KBM-7 (cell line): ENCODE measurements around the gene RIPOR1.
"Not testable (repeated sequence)": the region's sequence is repeated elsewhere in the genome, so short reads cannot be mapped to it uniquely, and the experiment has no call there.

Source experiments
- DNase-seq: peaks from one replicate; pipeline ENCODE4 v3.0.0-alpha.2; 2015
- in situ Hi-C: fragments of 300-500 bp; cut with MboI; formaldehyde crosslinking; loops from 2 replicates; pipeline ENCODE4 v1.14.3; 2020; ENCODE audit warnings: low sequenced_read_pairs, low pct_unique_long_range_greater_than_20kb, mixed read lengths

The RIPOR1 gene

GRCh38 chr16:67528222-67528869, at the start of gene RIPOR1:
Gene RIPOR1, plus strand, starts transcription at chr16:67528829. Its CDS starts 9,618 bp downstream, at chr16:67538447.
- no peak for DNase-seq
- in situ Hi-C loops = no loop called here

GRCh38 chr16:67480833-67481560, 47.6 kb upstream of the RIPOR1 start, which contains the start of gene ATP6V0D1:
Gene ATP6V0D1, minus strand, starts transcription at chr16:67481157. Its CDS starts 71 bp downstream, at chr16:67481086.
- in situ Hi-C loops = no loop called here
- peak; percentile 100 for DNase-seq

GRCh38 chr16:67481561-67482232, 46.9 kb upstream of the RIPOR1 start:
- in situ Hi-C loops = no loop called here
- DNase-seq = peak; percentile 37

DNA sequence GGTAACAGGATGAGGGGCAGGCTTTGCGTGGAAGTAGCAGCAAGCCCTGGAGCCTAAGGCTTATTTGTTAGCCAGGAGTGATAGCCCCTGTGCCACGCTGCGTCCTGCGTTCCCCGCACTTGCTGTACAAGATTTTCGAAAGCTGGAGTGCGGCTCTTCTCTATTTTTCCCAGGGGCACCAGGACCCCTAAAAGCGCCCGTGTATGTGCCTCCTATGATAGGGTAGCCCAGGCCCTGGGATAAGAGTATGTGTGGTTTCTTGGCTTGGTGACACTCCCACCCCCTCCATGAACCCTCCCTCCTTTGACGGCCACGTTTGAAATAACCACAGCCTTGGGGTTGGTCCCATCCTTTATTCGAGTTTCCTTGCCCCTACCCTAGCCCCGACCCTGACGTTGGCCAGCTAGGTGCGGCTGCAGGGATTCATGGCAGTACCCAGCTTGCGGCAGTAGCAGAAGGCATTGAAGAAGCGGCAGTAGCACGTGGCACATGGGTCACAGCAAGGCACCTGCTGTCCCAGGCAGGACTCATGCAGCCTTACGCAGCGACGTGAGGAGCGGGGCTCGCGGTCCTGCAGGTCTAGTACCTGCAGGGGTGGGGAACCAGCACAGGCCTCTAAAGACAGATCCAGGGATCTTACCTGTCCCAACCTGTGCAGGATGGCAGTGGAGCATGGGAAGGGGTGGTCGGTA, 46.2 kb upstream of the RIPOR1 start:
- in situ Hi-C loops = no loop called here
- no peak for DNase-seq

DNA sequence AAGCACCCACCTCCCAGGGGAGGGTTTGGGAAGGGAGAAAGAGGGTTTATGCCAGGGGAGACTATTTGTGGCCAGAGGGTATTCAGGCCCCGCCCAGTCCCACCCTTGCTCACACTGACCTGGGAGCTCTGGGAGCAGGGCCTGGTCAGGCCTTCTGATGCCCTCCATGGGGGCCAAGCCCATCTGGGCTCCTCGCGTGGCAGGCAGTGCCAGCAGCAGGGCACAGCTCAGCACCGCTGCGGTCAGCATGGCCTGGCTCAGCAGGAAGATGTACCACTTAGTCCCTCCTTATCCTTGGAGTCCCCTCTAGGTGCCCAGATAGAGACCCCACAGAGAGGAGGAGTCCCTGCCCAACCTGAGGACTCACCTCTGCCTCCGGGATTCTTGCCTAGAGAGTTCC, 45.5 kb upstream of the RIPOR1 start, which contains the start of gene AGRP:
Gene AGRP, minus strand, starts transcription at position 398 of the 400 bp plus-strand sequence. Its CDS starts 149 bp downstream, at position 249.
- in situ Hi-C loops = no loop called here
- no peak for DNase-seq

GRCh38 chr16:67483731-67484525, 44.7 kb upstream of the RIPOR1 start:
- in situ Hi-C loops = no loop called here
- no peak for DNase-seq

DNA sequence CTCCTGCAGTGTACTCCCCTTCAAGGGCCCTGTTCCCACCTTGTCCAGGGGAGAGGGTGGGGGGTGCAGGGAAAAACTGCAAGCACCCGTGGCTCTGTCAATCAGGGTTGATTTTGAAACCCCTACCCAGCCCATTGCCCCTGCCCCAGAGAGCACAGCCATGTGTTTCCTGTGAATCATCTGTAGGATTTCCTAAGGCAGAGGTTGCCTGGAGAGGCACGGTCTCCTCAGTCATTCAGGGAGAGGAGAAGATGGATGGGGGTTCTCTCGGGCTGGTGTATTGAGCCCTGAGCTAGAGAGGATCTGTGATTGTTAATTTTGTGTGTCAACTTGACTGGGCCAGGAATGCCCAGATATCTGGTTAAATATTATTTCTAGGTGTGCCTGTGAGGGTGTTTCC, 41.8 kb upstream of the RIPOR1 start:
- in situ Hi-C loops = no loop called here
- DNase-seq = no peak

DNA sequence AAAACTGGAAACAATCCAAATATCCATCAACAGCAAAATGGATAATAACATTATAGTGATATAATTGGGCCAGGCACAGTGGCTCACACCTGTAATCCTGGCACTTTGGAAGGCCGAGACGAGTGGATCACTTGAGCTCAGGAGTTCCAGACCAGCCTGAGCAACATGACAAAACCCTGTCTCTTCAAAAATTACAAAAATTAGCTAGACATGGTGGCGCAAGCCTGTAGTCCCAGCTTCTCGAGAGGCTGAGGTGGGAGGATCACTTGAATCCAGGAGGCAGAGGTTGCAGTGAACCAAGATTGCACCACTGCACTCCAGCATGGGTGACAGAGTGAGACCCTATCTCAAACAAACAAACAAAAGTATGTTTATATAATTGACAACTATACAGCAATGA, 41.1 kb upstream of the RIPOR1 start:
- in situ Hi-C loops, DNase-seq: not testable (repeated sequence)

GRCh38 chr16:67489401-67490083, 39.1 kb upstream of the RIPOR1 start:
- in situ Hi-C loops = no loop called here

GRCh38 chr16:67490335-67491096, 38.1 kb upstream of the RIPOR1 start:
- no peak for DNase-seq
- in situ Hi-C loops = no loop called here

More at GRCh38 chr16:67489401-67490083, 39.1 kb upstream of the RIPOR1 start:
- no peak for DNase-seq

DNA sequence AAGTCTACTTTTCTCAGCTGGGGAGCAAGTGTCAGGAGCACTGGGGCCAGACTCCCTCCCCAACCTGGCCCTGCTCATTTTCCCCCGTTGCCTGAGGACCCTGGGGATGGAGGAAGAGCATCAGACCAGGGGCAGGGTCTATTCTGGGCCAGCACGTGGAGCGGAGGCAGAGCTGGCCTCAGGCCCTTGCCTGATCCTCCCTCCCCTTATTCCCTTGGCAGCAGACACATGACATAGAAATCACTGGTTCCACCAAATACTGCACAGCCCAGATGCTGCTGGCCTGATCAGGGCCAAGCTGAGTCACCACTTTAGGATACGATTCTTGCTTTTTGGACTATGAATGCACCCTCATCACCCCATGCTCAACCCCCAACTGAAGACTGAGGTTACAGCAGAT, 29.5 kb upstream of the RIPOR1 start:
- in situ Hi-C loops = no loop called here
- DNase-seq = no peak

- DNase-seq = no peak
- in situ Hi-C loops = no loop called here
Measured at GRCh38 chr16:67504031-67505021, 24.3 kb upstream of the RIPOR1 start.

GRCh38 chr16:67506468-67506867, 22.2 kb upstream of the RIPOR1 start:
- in situ Hi-C loops = no loop called here
- no peak for DNase-seq

GRCh38 chr16:67509016-67509415, 19.6 kb upstream of the RIPOR1 start:
- no peak for DNase-seq
- in situ Hi-C loops = no loop called here

DNA sequence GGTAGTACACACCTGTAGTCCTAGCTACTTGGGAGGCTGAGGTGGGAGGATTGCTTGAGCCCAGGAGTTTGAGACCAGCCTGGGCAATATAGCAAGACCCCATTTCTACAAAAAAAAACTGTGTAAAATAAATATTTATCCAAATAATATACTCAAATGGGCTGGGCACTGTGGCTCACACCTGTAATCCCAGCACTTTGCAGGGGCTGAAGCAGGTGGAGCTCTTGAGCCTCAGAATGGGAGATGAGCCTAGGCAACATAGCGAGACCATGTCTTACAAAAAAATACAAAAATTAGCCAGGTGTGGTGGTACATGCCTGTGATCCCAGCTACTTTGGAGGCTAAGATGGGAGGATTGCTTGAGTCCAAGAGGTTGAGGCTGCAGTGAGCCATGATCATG, 14.7 kb upstream of the RIPOR1 start:
- in situ Hi-C loops, DNase-seq: not testable (repeated sequence)

DNA sequence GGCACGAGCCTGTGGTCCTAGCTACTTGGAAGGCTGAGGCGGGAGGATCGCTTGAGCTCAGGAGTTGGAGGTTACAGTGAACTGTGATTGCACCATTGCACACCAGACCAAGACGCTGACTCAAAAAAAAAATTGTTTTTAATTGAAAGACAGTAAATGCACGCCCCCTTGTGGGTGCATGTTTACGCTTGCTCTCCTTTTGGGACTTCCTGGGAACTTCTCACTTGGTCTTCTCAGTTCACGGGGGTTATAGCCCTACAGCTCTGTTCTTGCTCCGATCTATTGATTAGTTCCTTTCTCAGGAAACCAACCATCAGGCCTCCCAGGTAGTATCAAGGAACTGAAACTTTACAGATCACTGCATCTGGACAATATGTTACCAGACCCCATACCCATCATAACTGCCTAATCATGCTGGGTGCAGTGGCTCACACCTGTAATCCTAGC, 14.2 kb upstream of the RIPOR1 start:
- DNase-seq = peak; percentile 90
- in situ Hi-C loops = no loop called here
